Measurements from ENCODE around the gene ROR2. TPM values are rescaled to one million over a fixed set of nuclear protein-coding genes. Genes with fewer than 3 reads are reported as not detected.

The ROR2 gene
- total and polyA plus RNA-seq, 2 experiments from 2014 or later = 8.1 to 18.8 TPM

DNA sequence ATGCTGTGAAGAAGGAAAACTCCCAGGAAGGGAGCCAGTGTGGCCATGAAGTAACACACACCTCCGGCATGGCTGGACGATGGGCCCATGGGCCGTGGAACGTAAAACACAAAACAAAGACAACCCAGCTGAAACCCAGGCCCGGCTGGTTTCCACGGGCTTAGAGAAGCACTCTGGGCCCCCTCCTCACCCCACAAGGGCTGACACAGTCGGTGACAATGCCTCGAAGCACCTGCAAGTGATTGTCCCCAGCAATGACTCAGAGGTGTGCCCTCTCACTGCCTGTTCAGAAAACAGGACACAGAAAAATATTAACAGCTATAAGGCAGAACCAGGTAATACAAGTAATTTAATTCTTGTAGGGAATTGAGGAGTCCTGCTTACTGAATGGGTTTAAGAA lies 135.3 kb downstream of the ROR2 start:
- H3K4me3 ChIP-seq = no peak overlapping the region
- H3K4me1 ChIP-seq (ENCODE audit: insufficient read depth) = peaks cover 9% of the 10 kb centered on the region
- H3K4me3 Mint-ChIP-seq = no peak overlapping the region
- no peaks in the 10 kb centered on the region for H3K36me3 ChIP-seq (ENCODE audit: insufficient read depth)
- H3K27me3 Mint-ChIP-seq (ENCODE audit: insufficient read depth, low read depth, poor library complexity) = peaks cover 7% of the 10 kb centered on the region
- H3K27ac Mint-ChIP-seq = no peak overlapping the region
- no peaks in the 10 kb centered on the region for H3F3A ChIP-seq (replicated peaks; ENCODE audit: low read depth)
- no peak overlapping the region for H3K27ac ChIP-seq (ENCODE audit: low read depth)
- no peak overlapping the region for H3K4me2 ChIP-seq
- H3K79me2 ChIP-seq (replicated peaks; ENCODE audit: insufficient read depth) = no peaks in the 10 kb centered on the region
- no peaks in the 10 kb centered on the region for H3K9me3 Mint-ChIP-seq
- H3K9me2 ChIP-seq (ENCODE audit: insufficient read depth) = no peaks in the 10 kb centered on the region
- TF ChIP-seq, protein P1, sequence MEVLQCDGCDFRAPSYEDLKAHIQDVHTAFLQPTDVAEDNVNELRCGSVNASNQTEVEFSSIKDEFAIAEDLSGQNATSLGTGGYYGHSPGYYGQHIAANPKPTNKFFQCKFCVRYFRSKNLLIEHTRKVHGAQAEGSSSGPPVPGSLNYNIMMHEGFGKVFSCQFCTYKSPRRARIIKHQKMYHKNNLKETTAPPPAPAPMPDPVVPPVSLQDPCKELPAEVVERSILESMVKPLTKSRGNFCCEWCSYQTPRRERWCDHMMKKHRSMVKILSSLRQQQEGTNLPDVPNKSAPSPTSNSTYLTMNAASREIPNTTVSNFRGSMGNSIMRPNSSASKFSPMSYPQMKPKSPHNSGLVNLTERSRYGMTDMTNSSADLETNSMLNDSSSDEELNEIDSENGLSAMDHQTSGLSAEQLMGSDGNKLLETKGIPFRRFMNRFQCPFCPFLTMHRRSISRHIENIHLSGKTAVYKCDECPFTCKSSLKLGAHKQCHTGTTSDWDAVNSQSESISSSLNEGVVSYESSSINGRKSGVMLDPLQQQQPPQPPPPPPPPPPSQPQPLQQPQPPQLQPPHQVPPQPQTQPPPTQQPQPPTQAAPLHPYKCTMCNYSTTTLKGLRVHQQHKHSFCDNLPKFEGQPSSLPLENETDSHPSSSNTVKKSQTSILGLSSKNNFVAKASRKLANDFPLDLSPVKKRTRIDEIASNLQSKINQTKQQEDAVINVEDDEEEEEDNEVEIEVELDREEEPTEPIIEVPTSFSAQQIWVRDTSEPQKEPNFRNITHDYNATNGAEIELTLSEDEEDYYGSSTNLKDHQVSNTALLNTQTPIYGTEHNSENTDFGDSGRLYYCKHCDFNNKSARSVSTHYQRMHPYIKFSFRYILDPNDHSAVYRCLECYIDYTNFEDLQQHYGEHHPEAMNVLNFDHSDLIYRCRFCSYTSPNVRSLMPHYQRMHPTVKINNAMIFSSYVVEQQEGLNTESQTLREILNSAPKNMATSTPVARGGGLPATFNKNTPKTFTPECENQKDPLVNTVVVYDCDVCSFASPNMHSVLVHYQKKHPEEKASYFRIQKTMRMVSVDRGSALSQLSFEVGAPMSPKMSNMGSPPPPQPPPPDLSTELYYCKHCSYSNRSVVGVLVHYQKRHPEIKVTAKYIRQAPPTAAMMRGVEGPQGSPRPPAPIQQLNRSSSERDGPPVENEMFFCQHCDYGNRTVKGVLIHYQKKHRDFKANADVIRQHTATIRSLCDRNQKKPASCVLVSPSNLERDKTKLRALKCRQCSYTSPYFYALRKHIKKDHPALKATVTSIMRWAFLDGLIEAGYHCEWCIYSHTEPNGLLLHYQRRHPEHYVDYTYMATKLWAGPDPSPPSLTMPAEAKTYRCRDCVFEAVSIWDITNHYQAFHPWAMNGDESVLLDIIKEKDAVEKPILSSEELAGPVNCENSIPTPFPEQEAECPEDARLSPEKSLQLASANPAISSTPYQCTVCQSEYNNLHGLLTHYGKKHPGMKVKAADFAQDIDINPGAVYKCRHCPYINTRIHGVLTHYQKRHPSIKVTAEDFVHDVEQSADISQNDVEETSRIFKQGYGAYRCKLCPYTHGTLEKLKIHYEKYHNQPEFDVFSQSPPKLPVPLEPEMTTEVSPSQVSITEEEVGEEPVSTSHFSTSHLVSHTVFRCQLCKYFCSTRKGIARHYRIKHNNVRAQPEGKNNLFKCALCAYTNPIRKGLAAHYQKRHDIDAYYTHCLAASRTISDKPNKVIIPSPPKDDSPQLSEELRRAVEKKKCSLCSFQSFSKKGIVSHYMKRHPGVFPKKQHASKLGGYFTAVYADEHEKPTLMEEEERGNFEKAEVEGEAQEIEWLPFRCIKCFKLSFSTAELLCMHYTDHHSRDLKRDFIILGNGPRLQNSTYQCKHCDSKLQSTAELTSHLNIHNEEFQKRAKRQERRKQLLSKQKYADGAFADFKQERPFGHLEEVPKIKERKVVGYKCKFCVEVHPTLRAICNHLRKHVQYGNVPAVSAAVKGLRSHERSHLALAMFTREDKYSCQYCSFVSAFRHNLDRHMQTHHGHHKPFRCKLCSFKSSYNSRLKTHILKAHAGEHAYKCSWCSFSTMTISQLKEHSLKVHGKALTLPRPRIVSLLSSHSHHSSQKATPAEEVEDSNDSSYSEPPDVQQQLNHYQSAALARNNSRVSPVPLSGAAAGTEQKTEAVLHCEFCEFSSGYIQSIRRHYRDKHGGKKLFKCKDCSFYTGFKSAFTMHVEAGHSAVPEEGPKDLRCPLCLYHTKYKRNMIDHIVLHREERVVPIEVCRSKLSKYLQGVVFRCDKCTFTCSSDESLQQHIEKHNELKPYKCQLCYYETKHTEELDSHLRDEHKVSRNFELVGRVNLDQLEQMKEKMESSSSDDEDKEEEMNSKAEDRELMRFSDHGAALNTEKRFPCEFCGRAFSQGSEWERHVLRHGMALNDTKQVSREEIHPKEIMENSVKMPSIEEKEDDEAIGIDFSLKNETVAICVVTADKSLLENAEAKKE (CRISPR knock-in tag; IDR thresholded peaks at IDR 0.05) = no peak
- no peak overlapping the region for H2AFZ ChIP-seq
- no peaks in the 10 kb centered on the region for H4K20me1 ChIP-seq (replicated peaks; ENCODE audit: insufficient read depth)
- peaks cover 20% of the 10 kb centered on the region for H3K4me1 Mint-ChIP-seq
- no peaks in the 10 kb centered on the region for H3K36me3 Mint-ChIP-seq (ENCODE audit: low read depth)
- ATAC-seq = no peak
- no peak for DNase-seq (ENCODE audit: low spot score)
- no peaks in the 10 kb centered on the region for H3K27me3 ChIP-seq (ENCODE audit: insufficient read depth)

DNA sequence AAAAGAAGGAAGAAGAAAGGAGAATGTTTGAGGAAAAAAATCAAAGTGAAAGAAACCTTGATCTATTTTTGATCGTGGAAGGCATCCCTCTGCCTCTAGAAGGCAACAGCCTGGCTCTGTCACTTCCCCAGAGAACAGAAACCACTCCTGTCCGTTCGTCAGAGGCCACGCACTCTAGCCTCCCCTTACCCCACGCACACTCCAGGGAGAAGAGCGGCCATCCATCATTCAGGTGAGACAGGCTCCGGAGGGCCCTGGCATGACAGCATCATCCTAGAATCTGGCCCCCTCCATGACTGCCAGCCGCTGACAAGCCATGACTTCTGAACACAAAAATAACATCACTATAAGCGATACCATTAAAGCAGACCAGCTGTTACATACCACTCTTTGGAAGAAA lies 135.8 kb downstream of the ROR2 start:
- Histone ChIP-seq H3K4me2 (no peak overlapping the region), H3K4me3 (no peak overlapping the region), H2AFZ (no peak overlapping the region), H4K20me1 (replicated peaks; ENCODE audit: insufficient read depth) (no peaks in the 10 kb centered on the region), H3K36me3 (ENCODE audit: insufficient read depth) (no peaks in the 10 kb centered on the region), H3K4me1 (ENCODE audit: insufficient read depth) (peaks cover 9% of the 10 kb centered on the region), H3K27ac (ENCODE audit: low read depth) (no peak overlapping the region), H3K79me2 (replicated peaks; ENCODE audit: insufficient read depth) (no peaks in the 10 kb centered on the region), H3F3A (replicated peaks; ENCODE audit: low read depth) (no peaks in the 10 kb centered on the region), H3K27me3 (ENCODE audit: insufficient read depth) (no peaks in the 10 kb centered on the region), H3K9me2 (ENCODE audit: insufficient read depth) (no peaks in the 10 kb centered on the region)
- Mint-ChIP-seq H3K27me3 (ENCODE audit: insufficient read depth, low read depth, poor library complexity) (peaks cover 8% of the 10 kb centered on the region), H3K9me3 (no peaks in the 10 kb centered on the region), H3K27ac (no peak overlapping the region), H3K4me1 (peaks cover 20% of the 10 kb centered on the region), H3K36me3 (ENCODE audit: low read depth) (no peaks in the 10 kb centered on the region), H3K4me3 (no peak overlapping the region)
- ATAC-seq = no peak
- DNase-seq (ENCODE audit: low spot score) = no peak
- TF ChIP-seq JUNB (IDR thresholded peaks at IDR 0.05; ENCODE audit: unreplicated experiment) (no peak), POLR2AphosphoS5 (IDR thresholded peaks at IDR 0.05; ENCODE audit: low read depth) (no peak), ZNF114 (CRISPR knock-in tag; IDR thresholded peaks at IDR 0.05) (no peak), REST (IDR thresholded peaks at IDR 0.05; ENCODE audit: unreplicated experiment) (no peak), CREB1 (CRISPR knock-in tag; IDR thresholded peaks at IDR 0.05; ENCODE audit: low read depth) (no peak), ZNF331 (CRISPR knock-in tag; IDR thresholded peaks at IDR 0.05; ENCODE audit: low read depth) (no peak)
- TF ChIP-seq, protein P2, sequence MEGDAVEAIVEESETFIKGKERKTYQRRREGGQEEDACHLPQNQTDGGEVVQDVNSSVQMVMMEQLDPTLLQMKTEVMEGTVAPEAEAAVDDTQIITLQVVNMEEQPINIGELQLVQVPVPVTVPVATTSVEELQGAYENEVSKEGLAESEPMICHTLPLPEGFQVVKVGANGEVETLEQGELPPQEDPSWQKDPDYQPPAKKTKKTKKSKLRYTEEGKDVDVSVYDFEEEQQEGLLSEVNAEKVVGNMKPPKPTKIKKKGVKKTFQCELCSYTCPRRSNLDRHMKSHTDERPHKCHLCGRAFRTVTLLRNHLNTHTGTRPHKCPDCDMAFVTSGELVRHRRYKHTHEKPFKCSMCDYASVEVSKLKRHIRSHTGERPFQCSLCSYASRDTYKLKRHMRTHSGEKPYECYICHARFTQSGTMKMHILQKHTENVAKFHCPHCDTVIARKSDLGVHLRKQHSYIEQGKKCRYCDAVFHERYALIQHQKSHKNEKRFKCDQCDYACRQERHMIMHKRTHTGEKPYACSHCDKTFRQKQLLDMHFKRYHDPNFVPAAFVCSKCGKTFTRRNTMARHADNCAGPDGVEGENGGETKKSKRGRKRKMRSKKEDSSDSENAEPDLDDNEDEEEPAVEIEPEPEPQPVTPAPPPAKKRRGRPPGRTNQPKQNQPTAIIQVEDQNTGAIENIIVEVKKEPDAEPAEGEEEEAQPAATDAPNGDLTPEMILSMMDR (conservative IDR thresholded peaks at IDR 0.05; ENCODE audit: low read depth in 2 of 2) = no peak

All from GM23338 (cell line).